Activated CD4-positive, alpha-beta memory T cell treated with anti-CD3 and anti-CD28 coated beads, Interleukin-2, amount 10 ng/mL, durations not matched to agents 7 days and 5 days (primary cell): ENCODE measurements around the gene TSPY1. TPM values are rescaled to one million over a fixed set of nuclear protein-coding genes. Genes with fewer than 3 reads are reported as not detected.
"Not testable (repeated sequence)": the region's sequence is repeated elsewhere in the genome, so short reads cannot be mapped to it uniquely, and the experiment has no call there.

ENCODE experiments used
- CTCF ChIA-PET: fragments of 350-600 bp; sonication (Branson Sonifier 250); formaldehyde crosslinking; loops from one replicate; lab custom pipeline; 2021; ENCODE audit warnings: antibody characterized with exemption, inconsistent platforms; lab: Charles Lee
- POLR2A ChIA-PET: fragments of 350-600 bp; sonication (Branson Sonifier 250); formaldehyde crosslinking; loops from one replicate; lab custom pipeline; 2021; ENCODE audit warnings: antibody characterized with exemption; lab: Charles Lee
- DNase-seq: peaks from one replicate; pipeline ENCODE4 v3.0.0-alpha.2; 2020
- H3K27ac Mint-ChIP-seq: one replicate; pipeline ENCODE4 v1.8.0; 2021; ENCODE audit warnings: mild to moderate bottlenecking, mixed read lengths
- H3K27me3 Mint-ChIP-seq: one replicate; pipeline ENCODE4 v1.8.0; 2021; ENCODE audit warnings: mixed read lengths
- H3K36me3 Mint-ChIP-seq: one replicate; pipeline ENCODE4 v1.8.0; 2021; ENCODE audit warnings: low read depth, mixed read lengths
- H3K4me1 Mint-ChIP-seq: one replicate; pipeline ENCODE4 v1.8.0; 2021; ENCODE audit warnings: mixed read lengths
- H3K4me3 Mint-ChIP-seq: one replicate; pipeline ENCODE4 v1.8.0; 2021; ENCODE audit warnings: mild to moderate bottlenecking, mixed read lengths
- H3K9me3 Mint-ChIP-seq: one replicate; pipeline ENCODE4 v1.8.0; 2021; ENCODE audit warnings: mixed read lengths
- total RNA-seq, 2 experiments: library from RNA; stranded (reverse); gene quantifications; one replicate each; pipeline ENCODE4 v1.2.3, GENCODE V29; 2021

Gene TSPY1
- total RNA-seq: not detected

DNA sequence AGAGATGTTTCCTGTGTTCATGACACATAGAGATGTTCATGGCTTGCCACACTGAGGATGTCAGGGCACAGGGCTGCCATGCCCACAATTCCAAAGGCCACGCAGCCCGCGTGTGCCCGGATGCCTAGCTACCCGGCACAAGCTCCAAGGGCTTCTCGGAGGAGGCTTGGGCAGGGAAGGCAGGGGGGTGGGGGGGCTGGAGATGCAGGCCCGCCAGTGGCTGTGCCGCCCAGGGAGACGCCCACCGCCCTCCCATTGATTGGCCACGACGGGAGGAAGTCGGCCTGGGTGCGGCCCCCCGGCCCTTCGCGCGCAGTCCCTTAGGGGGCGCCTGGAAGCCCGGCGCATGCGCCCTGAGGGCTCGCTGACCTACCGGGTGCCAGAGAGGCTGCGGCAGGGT is at the start of gene TSPY1:
Gene TSPY1 (plus strand): TSS at position 301 of the 400 bp plus-strand sequence. CDS start 46 bp downstream, at position 347.
- H3K4me1 Mint-ChIP-seq, H3K27ac Mint-ChIP-seq, H3K27me3 Mint-ChIP-seq, POLR2A ChIA-PET, H3K36me3 Mint-ChIP-seq, H3K4me3 Mint-ChIP-seq, H3K9me3 Mint-ChIP-seq, DNase-seq, CTCF ChIA-PET: not testable (repeated sequence)

- H3K27ac Mint-ChIP-seq, H3K4me3 Mint-ChIP-seq, DNase-seq, CTCF ChIA-PET, H3K27me3 Mint-ChIP-seq, H3K36me3 Mint-ChIP-seq, POLR2A ChIA-PET, H3K4me1 Mint-ChIP-seq, H3K9me3 Mint-ChIP-seq: not testable (repeated sequence)
These were observed 20.2 kb downstream of the TSPY1 start, which contains the start of gene TSPY9 for GRCh38 chrY:9486967-9487366. Gene TSPY9 (plus strand): TSS chrY:9487267. CDS start chrY:9487313, 46 bp downstream.

DNA sequence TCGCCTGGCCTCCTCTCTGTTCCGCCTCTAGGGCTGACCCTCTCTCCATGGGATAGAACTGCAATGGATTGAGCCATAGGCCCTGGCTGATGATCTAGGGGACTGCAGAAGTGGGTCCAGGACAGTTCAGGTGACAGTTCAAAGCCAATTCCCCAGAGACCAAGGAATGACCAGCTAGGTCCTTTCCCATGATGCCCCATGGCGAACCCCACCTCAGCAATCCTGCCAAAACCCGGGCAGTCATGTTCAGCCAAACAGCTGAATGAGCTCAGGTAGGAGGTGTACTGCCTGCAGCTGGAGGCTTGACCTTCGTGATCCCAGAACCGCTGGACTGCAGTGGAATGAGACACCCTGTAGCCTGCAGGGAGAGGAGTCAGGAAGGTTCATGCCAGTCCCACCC is 37.6 kb downstream of the TSPY1 start:
- H3K9me3 Mint-ChIP-seq, H3K4me1 Mint-ChIP-seq, H3K27ac Mint-ChIP-seq, POLR2A ChIA-PET, H3K4me3 Mint-ChIP-seq, H3K36me3 Mint-ChIP-seq, H3K27me3 Mint-ChIP-seq, CTCF ChIA-PET: not testable (repeated sequence)
- DNase-seq: peak; percentile 12

DNA sequence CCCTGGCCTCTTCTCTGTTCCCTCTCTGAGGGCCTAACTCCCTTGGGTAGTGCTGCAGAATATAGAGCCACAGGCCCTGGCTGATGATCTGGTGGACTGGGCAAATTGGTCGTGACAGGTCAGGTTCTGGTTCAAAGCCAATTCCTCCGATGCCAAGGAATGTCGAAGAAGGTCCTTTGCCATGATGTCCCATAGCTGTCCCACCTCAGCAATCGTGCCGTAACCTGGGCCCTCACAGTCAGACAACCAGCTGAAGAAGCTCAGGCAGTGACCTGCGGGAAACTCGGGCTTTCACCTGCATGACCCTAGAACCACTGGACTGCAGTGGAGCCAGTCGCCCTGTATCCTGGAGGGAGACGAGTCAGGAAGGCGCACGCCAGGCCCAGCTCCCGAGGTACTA is 49.5 kb downstream of the TSPY1 start:
- H3K9me3 Mint-ChIP-seq, H3K27me3 Mint-ChIP-seq, H3K4me1 Mint-ChIP-seq, H3K36me3 Mint-ChIP-seq, DNase-seq, CTCF ChIA-PET, H3K4me3 Mint-ChIP-seq, POLR2A ChIA-PET, H3K27ac Mint-ChIP-seq: not testable (repeated sequence)

Other genes with a start within 250 kb of the TSPY1 start
- not detected for gene TSPY4, start 129.5 kb upstream of the TSPY1 start, total RNA-seq
- not detected for gene TSPY8, start 109.2 kb upstream of the TSPY1 start, total RNA-seq
- not detected for gene TSPY3, start 68.5 kb upstream of the TSPY1 start, total RNA-seq
- gene TSPY9, start 20.3 kb downstream of the TSPY1 start, total RNA-seq: not detected
- not detected for gene TSPY10, start 60.9 kb downstream of the TSPY1 start, total RNA-seq